ENCODE measurements around the gene GPR157.

DNA sequence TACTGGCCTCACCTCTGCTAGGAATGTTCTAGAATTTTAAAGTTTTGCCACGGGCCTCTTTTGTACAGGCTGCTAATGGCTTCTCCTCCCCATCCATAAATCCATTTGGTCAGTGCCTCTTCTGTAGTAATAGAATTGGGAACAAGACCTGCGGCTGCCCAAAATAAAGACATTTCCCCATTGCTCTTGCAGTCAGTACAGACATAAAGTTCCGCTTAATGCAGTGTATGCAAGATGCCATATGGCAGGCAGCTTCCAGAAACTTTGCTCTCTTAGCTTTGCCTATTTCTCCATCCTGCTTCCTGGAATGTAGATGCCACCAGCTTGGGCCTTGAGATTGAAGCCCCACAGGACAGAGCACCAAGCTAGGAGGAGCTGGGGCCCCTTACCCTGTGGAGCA, 55.8 kb downstream of the GPR157 start:
- TF ChIP-seq, protein P1, sequence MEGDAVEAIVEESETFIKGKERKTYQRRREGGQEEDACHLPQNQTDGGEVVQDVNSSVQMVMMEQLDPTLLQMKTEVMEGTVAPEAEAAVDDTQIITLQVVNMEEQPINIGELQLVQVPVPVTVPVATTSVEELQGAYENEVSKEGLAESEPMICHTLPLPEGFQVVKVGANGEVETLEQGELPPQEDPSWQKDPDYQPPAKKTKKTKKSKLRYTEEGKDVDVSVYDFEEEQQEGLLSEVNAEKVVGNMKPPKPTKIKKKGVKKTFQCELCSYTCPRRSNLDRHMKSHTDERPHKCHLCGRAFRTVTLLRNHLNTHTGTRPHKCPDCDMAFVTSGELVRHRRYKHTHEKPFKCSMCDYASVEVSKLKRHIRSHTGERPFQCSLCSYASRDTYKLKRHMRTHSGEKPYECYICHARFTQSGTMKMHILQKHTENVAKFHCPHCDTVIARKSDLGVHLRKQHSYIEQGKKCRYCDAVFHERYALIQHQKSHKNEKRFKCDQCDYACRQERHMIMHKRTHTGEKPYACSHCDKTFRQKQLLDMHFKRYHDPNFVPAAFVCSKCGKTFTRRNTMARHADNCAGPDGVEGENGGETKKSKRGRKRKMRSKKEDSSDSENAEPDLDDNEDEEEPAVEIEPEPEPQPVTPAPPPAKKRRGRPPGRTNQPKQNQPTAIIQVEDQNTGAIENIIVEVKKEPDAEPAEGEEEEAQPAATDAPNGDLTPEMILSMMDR (IDR thresholded peaks at IDR 0.05; ENCODE audit: low read depth, low read length) = no peak
- TF ChIP-seq MYC (IDR thresholded peaks at IDR 0.05; ENCODE audit: low read depth, low read length) = no peak
- TF ChIP-seq POLR2A (IDR thresholded peaks at IDR 0.05; ENCODE audit: extremely low read depth, insufficient read length) = no peak
